ENCODE measurements around the gene AADACL2. TPM values are rescaled to one million over a fixed set of nuclear protein-coding genes. Genes with fewer than 3 reads are reported as not detected.
"Not testable (repeated sequence)": the region's sequence is repeated elsewhere in the genome, so short reads cannot be mapped to it uniquely, and the experiment has no call there.

The AADACL2 gene
- total RNA-seq, 1 donor from 2014 or later: not detected

DNA sequence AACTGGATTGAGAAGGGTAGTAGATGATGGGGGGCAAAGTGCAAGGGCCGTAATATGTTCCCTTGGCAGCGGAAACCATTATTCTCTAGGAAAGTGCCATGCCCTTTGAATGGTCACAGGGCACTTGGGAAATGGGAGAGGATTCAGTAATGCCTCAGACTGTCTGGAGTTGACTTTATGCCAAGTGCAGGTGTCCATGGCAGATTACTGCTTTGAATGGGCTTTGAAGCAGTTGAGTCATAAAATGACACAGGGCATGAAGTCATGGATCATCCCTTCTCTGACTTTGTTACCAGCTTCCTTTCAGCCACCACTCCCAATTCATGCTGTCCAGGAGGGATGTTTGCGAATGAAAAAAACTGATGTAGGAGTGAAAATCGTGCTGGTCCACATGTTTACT lies 20.1 kb downstream of the AADACL2 start:
- intact Hi-C loops (cut with DNase I): no loop called here
- ATAC-seq (ENCODE audit: poor library complexity) (no peak), DNase-seq (no peak)

- DNase-seq (no peak), ATAC-seq (ENCODE audit: poor library complexity) (no peak)
- intact Hi-C loops (cut with DNase I): no loop called here
These were observed 27.9 kb downstream of the AADACL2 start for GRCh38 chr3:151761581-151761980.

GRCh38 chr3:151764699-151765098 lies 31.0 kb downstream of the AADACL2 start:
- DNase-seq; ATAC-seq (ENCODE audit: poor library complexity); intact Hi-C loops (cut with DNase I): not testable (repeated sequence)

DNA sequence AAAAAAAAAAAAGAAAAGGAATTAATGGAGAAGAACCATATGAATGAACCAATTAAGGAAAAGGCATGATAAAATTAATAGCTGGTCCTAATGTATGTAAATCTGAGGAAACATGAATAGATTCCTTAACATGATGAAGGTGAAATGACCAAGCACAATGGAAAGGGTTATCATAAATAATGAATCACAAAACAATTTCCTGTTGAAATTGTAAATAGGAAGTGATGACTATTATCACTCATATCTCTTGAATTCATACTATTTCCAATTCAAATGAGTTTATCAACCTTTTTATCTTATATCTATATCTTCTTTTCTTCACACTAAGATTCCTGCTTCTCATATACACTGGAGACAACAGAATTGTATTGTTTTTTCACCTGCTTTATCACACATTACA lies 32.0 kb downstream of the AADACL2 start:
- DNase-seq (no peak), ATAC-seq (ENCODE audit: poor library complexity) (no peak)
- intact Hi-C loops (cut with DNase I): no loop called here

DNA sequence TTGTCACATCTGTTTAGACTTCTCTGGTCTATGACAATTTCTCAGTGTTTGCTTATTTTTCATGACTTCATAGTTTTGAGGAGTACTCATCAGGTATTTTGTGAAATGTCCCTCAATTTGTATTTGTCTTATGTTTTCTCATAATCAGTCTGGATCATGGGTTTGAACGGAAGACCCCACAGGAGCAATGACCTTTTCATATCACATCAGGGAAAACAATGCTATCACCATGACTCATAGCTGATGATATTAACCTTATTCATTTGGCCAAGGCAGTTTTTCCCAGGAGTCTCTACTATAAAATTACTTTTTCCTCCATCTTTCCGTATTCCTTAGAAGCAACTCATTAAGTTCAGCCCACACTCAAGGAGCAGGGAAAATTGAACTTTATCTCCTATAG lies 32.7 kb downstream of the AADACL2 start:
- ATAC-seq (ENCODE audit: poor library complexity) (no peak), DNase-seq (no peak)
- intact Hi-C loops (cut with DNase I): no loop called here

DNA sequence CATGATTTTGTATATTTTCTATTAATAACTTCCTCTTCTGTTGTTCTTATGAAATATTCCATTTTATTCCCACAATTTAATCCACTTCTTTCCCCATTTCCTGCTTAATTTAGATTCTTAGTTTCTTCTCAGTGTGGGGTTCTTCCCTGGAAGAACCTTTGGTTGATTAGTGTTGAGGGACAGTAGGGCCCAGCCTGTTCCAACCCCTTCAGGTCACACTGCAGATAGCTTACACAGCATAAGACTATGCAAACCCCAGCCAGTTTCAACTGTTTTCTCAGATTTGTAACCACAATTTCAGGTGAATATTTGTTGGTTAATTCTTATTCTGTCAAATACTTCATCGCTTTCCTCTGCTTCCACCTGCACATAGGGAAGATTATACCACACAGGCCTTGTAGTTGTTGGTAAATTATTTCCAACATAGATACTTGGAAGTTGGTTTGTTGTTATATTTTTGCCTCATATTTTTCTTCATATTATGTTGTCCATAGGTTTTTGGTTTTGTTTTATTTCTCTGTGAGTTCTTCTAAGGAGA lies 34.7 kb downstream of the AADACL2 start:
- no peak for DNase-seq
- intact Hi-C loops (cut with DNase I): no loop called here
- ATAC-seq (ENCODE audit: poor library complexity): no peak

DNA sequence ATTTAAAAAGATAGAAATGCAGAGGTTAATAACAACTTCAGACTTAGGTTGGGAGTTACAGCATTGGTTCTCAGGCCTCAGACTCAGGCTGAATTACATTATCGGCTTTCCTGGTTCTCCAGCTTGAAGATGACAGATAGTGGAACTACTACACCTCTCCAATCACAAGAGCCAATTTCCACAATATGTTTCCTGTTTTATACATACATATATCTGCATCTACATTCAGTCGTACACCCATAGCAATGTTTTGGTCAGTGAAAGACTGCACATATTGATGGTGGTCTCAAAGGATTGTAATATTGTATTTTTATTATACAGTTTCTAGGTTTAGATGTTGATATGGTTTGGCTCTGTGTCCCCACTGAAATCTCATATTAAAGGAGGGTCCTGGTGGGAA lies 35.4 kb downstream of the AADACL2 start:
- DNase-seq (no peak), ATAC-seq (ENCODE audit: poor library complexity) (no peak)
- intact Hi-C loops (cut with DNase I): no loop called here

DNA sequence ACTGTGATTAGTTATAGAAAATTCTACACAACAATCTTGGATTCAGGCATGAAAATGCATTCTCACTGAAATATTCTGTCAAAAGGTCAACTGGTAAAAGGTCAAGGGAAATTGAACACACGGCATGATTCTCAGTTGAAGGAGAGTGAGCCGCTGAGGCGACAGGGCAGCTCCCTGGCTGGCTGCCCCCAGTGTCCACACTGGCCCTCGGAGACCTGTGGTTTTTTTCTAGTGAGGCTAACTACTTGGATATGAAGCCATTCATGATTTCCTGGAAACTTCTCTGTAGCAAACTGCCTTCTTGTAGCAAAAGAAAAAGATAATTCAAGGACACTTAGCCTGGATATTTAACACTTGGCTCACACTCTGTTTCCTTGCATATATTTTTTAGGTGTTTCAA lies 37.2 kb downstream of the AADACL2 start:
- intact Hi-C loops (cut with DNase I): no loop called here
- peak; percentile 85 for DNase-seq
- ATAC-seq (ENCODE audit: poor library complexity): peak; percentile 94

DNA sequence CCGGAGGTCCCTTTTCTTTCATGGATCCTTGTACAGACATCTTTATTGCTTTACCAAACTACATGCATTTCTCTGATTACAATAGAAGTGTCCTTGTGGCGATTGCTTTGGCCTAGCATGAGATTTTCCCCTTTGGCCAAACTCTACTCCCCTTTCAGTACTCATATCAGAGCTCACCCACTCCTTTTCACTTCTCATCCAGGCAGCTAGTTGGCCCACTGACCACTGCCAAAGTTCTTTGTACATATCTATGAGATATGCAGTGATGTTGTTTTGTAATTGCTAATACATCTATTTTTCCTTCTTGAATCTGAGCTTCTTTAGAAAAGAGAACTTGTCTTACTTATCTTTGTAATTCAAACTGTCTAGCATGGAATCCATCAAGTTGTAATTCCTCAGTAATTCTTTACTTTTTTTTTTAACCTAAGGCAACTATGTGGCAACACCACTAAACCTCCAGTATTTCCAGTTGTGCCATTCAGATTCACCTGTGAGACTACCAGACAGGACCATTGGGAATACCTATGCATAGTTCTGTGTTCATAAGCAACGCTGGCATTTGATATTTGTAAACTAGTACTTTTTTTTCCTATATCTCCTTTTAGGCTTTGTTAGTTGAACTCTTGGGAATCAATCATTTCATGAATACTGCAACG lies 39.2 kb downstream of the AADACL2 start:
- ATAC-seq (ENCODE audit: poor library complexity) (no peak), DNase-seq (no peak)
- intact Hi-C loops (cut with DNase I): no loop called here

DNA sequence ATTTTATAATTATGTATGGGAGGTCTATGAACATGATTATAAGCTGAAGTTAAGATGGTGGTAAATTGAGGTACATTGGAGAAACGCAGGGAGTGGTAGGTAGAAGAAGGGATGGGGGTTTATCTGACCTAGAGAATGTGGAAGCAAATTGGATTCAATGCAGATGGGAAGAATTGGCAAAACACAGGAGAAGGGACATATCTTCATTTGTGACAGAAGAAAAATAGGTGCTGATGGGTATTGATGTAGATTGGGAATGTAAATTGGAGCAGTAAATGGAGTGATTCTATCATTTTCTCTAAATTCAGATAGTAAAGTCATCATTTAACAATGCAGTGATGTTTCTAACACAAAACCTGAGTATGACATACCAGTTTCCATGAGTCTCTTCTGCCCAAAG lies 40.5 kb downstream of the AADACL2 start:
- intact Hi-C loops (cut with DNase I): no loop called here
- ATAC-seq (ENCODE audit: poor library complexity) (no peak), DNase-seq (no peak)

DNA sequence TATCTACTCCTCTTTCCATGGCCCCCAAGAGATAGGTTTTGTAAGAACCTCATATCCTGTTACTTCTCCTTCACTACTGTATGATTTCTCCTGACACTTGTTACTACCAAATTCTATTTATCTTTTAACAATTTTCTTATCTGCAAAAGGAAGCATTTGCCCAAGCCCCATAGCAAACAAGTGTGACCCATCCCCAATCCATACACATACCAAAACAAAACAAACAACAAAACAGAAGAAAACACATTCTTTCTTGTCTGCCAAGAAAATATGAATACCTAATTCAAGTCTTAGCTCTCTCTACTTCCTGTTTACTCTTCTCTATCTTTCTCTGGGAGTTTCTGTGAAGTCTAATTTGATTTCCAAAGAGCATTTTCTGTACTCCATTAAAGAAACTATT lies 41.2 kb downstream of the AADACL2 start:
- no peak for ATAC-seq (ENCODE audit: poor library complexity)
- DNase-seq: no peak
- intact Hi-C loops (cut with DNase I): no loop called here

DNA sequence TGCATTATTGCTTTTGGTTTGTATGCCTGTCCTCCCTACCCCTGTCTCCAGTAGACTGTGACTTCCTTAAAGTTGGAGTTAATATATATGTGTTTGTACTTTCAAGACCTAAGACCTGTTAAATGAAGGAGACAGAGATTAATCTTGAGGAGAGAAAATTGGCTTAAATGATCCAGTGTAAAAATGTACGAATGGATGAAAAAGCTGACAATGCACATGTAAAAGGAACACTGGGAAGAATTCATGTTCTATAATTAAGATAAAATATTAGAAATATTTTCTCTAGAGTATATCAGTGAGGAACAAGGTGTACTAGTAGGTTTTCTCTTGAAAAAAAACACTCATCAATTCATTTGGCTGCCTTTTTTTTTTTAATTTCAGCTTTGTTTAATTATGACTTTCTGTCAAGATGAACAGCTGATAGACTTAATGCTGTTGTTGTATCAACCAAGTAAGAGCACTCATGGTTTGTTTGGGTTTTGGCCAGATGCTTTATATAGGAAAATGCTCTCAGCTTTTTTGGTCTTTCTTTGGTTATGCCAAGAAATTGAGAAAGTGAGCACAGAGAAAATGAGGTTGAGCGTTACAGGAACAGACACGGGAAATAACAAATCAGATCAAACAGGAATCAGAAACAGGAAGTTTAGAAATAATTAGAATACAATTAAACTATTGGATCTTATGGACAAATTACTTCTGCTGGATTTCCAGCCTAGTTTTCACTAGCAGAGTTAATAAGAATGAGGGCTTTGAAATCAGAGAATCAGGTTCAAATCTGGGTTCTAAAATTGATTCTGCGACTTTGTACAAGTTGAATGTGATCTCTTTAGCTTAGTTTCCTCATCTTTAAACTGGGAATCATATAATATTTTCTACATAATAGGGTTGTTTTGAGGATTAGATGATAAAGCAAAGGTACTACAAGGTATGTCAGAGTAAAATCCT lies 41.9 kb downstream of the AADACL2 start:
- no peak for DNase-seq
- ATAC-seq (ENCODE audit: poor library complexity): no peak
- intact Hi-C loops (cut with DNase I): no loop called here

DNA sequence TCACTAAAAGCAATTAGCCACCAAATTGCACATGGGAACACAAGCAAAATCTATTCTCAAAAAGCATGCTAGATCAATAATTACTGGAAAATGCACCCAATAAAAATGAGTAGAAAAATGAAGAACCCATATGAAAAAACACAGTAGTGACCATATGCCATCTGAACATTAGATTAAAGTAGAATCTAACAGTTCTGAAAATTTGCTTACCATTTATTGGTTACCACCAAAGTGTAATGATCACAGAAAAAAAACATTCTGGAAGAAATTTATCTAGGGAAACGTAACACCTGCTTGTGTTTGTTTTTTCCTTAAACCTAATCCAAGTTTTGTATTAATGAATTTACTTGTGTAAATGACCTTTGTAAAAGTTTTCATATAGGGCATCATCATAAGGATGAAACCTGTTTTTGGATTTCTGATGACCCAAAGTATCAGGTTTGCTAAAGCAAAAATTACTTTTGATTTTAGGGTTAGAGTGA lies 42.6 kb downstream of the AADACL2 start:
- no peak for DNase-seq
- intact Hi-C loops (cut with DNase I): no loop called here
- no peak for ATAC-seq (ENCODE audit: poor library complexity)

- intact Hi-C loops (cut with DNase I): no loop called here
- no peak for DNase-seq
- ATAC-seq (ENCODE audit: poor library complexity): no peak
These were observed 44.2 kb downstream of the AADACL2 start for GRCh38 chr3:151777880-151778279.

DNA sequence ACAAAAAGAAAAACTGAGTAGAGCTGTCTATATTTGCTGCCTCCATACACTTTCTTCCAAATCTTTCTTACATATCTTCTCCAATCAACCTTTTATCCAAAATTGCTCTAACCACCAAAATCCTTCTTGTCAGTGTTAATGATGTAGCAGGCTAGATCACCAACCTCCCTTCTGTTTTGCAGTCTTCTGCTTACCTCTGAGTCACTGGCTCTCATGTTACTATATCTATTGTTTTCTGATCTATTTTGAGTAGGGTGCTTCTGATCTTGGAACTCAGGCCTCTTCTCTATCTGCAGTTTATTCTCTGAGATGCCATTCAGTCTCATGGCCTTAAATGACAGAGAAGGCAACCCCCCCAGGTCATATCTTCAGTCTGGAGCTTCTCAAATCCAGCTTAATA lies 53.9 kb downstream of the AADACL2 start:
- ATAC-seq (ENCODE audit: poor library complexity) (peak; percentile 63), DNase-seq (no peak)
- intact Hi-C loops (cut with DNase I): no loop called here

- DNase-seq (no peak), ATAC-seq (ENCODE audit: poor library complexity) (no peak)
- intact Hi-C loops (cut with DNase I): no loop called here
These were observed 54.7 kb downstream of the AADACL2 start for GRCh38 chr3:151788401-151788800.

DNA sequence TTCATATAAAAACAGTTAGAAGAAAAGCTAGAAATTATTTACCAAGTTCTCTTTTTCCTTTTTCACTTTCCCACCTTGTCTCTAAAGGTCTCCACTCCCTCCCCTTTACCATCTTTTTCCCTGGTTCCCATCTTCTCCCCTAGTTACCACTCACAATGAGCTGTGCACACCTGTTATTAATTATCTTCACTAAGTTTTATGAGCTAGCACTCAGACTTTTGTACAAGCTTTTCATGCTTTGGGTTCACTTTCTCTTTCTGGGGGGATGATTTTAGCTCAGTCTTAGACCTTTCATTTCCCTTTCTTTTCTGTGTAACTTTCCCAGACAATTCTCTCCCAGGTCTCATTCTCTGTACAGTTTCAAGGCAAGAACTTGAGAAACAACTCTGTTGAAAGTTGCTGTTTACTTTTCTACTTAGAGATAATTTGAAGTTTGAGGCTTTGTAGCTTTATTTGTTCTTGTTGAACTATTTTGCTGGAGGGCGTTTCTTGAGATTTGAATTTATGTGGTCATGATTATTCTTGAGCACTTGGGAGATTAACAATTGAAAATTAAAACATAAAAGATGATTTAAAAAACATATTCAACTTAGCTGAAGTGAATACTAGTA lies 56.2 kb downstream of the AADACL2 start:
- no peak for DNase-seq
- ATAC-seq (ENCODE audit: poor library complexity): no peak
- intact Hi-C loops (cut with DNase I): no loop called here

- ATAC-seq (ENCODE audit: poor library complexity); DNase-seq; intact Hi-C loops (cut with DNase I): not testable (repeated sequence)
These were observed 57.0 kb downstream of the AADACL2 start for GRCh38 chr3:151790763-151791162.

DNA sequence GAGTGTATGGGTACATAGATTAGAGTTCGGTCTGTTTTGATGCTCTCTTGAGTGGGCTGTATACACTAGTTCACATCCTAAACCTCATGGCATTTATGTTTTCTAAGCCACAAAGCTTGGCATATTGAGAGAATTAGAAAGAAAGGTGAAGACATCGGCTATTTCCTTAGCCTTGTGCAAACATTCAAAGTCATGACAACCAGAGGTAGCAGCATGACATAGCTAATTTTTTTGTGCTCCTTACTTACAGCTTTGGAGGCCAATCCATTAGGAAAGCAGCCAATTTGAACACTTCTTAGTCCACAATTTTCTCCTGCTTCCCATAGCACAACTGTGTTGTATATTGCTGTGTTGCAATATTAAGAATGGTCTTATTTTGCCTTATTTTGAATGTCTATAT lies 58.7 kb downstream of the AADACL2 start:
- ATAC-seq (ENCODE audit: poor library complexity) (no peak), DNase-seq (no peak)
- intact Hi-C loops (cut with DNase I): no loop called here
